ENCODE results near the gene TCERG1.
"Not testable (repeated sequence)": the region's sequence is repeated elsewhere in the genome, so short reads cannot be mapped to it uniquely, and the experiment has no call there.

TCERG1 gene

DNA sequence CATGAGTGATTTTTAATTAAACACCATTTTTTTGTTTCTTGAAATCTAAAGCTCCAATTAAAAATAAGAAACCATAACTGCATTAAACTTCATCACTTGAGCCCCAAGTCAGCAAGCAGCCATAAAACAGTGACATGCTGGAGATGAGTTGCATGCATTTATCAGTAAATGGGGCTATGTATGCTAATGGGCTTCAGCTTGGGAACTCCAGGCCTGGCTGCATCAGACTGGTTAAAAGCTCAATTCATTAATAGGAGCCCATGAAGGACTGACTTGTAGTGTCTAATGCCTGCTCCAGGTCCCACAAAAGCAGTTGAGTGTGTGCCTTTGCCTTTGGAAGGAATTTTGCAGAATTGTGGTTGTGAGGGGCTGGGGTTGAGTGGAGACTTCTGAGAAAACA, 102.5 kb downstream of the TCERG1 start:
- H3K4me1 ChIP-seq: no peaks in the 10 kb centered on the region
- H3K4me3 ChIP-seq: no peak overlapping the region
- H3K27ac ChIP-seq: no peak overlapping the region
- H3K9me3 ChIP-seq: no peaks in the 10 kb centered on the region
- H3K36me3 ChIP-seq: no peaks in the 10 kb centered on the region
- intact Hi-C loops (cut with DNase I; ENCODE audit: low total_unique reads): loop anchor here (2.0 kb wide), 1 partner anchor 415 kb away; no protein-coding TSS in a partner anchor
- TF ChIP-seq, protein P1, sequence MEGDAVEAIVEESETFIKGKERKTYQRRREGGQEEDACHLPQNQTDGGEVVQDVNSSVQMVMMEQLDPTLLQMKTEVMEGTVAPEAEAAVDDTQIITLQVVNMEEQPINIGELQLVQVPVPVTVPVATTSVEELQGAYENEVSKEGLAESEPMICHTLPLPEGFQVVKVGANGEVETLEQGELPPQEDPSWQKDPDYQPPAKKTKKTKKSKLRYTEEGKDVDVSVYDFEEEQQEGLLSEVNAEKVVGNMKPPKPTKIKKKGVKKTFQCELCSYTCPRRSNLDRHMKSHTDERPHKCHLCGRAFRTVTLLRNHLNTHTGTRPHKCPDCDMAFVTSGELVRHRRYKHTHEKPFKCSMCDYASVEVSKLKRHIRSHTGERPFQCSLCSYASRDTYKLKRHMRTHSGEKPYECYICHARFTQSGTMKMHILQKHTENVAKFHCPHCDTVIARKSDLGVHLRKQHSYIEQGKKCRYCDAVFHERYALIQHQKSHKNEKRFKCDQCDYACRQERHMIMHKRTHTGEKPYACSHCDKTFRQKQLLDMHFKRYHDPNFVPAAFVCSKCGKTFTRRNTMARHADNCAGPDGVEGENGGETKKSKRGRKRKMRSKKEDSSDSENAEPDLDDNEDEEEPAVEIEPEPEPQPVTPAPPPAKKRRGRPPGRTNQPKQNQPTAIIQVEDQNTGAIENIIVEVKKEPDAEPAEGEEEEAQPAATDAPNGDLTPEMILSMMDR (IDR thresholded peaks at IDR 0.05): no peak
- H3K27me3 ChIP-seq: no peaks in the 10 kb centered on the region
- DNase-seq: no peak

DNA sequence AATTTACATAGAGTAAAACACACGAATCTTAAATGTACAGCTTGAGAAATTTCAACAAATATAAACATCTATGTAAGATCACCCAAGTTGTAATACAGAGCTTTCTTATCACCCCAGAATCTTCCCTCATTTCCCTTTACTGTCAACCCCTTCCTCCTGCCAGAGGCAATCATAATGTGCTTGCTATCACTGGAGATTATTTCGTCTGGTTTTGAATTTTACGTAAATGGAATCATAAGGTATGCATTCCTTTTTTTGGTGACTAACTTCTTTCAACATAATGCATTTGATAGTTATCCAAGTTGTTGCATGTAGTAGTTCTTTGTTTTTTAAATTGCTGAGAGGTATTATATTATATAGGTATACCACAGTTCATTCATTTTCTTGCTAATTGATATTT, 106.3 kb downstream of the TCERG1 start:
- intact Hi-C loops (cut with DNase I; ENCODE audit: low total_unique reads): no loop called here
- Histone ChIP-seq H3K9me3 (no peaks in the 10 kb centered on the region), H3K27me3 (no peaks in the 10 kb centered on the region), H3K4me1 (no peaks in the 10 kb centered on the region), H3K4me3 (no peak overlapping the region), H3K27ac (no peak overlapping the region), H3K36me3 (no peaks in the 10 kb centered on the region)
- TF ChIP-seq, protein P1 (IDR thresholded peaks at IDR 0.05): no peak
- DNase-seq: no peak

DNA sequence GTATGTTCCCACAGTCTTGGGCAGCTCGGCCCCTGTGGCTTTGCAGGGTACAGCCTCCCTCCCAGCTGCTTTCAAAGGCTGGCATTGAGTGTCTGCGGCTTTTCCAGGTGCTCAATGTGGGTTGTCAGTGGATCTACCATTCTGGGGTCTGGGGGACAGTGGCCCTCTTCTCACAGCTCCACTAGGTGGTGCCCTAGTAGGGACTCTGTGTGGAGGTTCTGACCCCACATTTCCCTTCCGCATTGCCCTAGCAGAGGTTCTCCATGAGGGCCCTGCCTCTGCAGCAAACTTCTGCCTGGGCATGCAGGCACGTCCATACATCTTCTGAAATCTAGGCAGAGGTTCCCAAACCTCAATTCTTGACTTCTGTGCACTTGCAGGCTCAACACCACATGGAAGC, 109.8 kb downstream of the TCERG1 start:
- H3K4me3 ChIP-seq; H3K9me3 ChIP-seq; H3K27me3 ChIP-seq; H3K27ac ChIP-seq; H3K36me3 ChIP-seq; DNase-seq; intact Hi-C loops (cut with DNase I; ENCODE audit: low total_unique reads): not testable (repeated sequence)
- H3K4me1 ChIP-seq: peaks cover 0 to 26% (median 13%) of the 10 kb centered on the region in 4 donors

DNA sequence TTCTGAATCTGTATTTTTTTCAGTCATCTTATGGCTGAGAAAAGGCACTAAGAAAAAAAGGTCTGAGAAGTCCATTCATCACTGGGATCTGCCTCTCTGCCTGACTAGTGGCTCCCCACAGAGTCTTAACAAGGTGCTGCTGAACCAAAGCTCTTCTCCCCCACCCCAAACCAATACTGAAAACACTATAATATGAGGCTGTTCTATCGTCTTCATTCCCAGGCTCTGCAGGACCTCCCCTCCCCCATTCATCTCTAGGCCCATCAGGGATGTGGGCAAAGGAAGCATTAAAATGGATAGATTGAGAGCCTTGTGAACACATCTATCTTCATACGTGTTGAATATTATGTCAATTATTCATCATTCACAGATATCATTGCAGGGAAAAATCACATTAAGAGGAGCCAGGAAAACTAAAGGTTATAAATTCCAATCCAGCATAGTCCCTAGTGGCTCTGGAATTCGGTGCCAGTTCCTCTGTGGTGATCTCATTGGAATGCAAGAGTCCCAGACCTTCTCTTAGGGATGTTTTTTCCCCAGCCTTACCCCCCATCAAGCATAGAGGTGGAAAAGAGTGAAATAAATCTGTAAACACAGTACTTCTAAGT, 113.2 kb downstream of the TCERG1 start:
- DNase-seq: no peak
- H3K4me3 ChIP-seq: no peak overlapping the region
- peaks cover 0 to 26% (median 13%) of the 10 kb centered on the region in 4 donors for H3K4me1 ChIP-seq
- no peaks in the 10 kb centered on the region for H3K27me3 ChIP-seq
- TF ChIP-seq, protein P1 (IDR thresholded peaks at IDR 0.05): no peak
- intact Hi-C loops (cut with DNase I; ENCODE audit: low total_unique reads): no loop called here
- H3K36me3 ChIP-seq: no peaks in the 10 kb centered on the region
- peak overlapping the region in 1 of 2 donors; percentile 45 for H3K27ac ChIP-seq
- H3K9me3 ChIP-seq: no peaks in the 10 kb centered on the region
